ENCODE measurements around the gene RIN3.

- TF ChIP-seq MAX (IDR thresholded peaks at IDR 0.05; ENCODE audit: insufficient read depth, insufficient read length) = no peak
- no peak for TF ChIP-seq JUN (IDR thresholded peaks at IDR 0.05; ENCODE audit: borderline replicate concordance, insufficient read depth, insufficient read length, low read depth)
- no peak for TF ChIP-seq POLR2AphosphoS5 (IDR thresholded peaks at IDR 0.05; ENCODE audit: insufficient read depth, low read depth, low read length)
- no peak for TF ChIP-seq MYC (IDR thresholded peaks at IDR 0.05; ENCODE audit: low read depth, low read length)
- no peak for TF ChIP-seq CTCF (IDR thresholded peaks at IDR 0.05; ENCODE audit: extremely low read depth in 1 of 2, insufficient read depth in 1 of 2, low read depth in 1 of 2, low read length in 2 of 2)
- TF ChIP-seq EZH2 (IDR thresholded peaks at IDR 0.05; ENCODE audit: borderline replicate concordance, low read depth, low read length, severe bottlenecking) = no peak
- TF ChIP-seq POLR2A (IDR thresholded peaks at IDR 0.05; ENCODE audit: low read depth, low read length) = no peak
- no peak for TF ChIP-seq GATA2 (IDR thresholded peaks at IDR 0.05; ENCODE audit: insufficient read depth, insufficient read length, low read depth, low read length)
These were observed 17.7 kb downstream of the RIN3 start for GRCh38 chr14:92531106-92531873.
